SKM-1 (cell line): ENCODE data around the gene KIAA1217.

ENCODE experiments used
- DNase-seq: peaks from one replicate; lab custom pipeline; 2025; ENCODE audit not compliant: unreplicated experiment; lab: John Stamatoyannopoulos, UW

The KIAA1217 gene

DNA sequence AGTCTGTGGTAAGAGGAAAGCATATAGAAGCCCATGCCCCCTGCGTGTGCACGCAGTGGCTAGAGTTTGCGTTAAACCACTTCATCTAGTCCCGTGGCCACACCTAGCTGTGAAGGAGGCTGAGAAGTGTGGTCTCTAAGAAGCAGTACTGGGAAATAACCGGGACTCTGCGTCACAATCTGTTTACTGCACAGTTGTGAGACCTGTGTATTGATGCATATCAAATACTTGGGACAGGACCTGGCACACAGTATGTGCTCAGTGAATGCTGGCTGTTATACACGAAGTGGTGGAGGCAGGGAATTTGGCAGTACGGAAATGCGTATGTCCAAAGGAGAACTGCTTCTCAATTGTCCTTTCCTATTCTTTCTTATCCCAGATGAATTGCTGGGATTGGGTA, 365.2 kb downstream of the KIAA1217 start:
- DNase-seq, result no peak

DNA sequence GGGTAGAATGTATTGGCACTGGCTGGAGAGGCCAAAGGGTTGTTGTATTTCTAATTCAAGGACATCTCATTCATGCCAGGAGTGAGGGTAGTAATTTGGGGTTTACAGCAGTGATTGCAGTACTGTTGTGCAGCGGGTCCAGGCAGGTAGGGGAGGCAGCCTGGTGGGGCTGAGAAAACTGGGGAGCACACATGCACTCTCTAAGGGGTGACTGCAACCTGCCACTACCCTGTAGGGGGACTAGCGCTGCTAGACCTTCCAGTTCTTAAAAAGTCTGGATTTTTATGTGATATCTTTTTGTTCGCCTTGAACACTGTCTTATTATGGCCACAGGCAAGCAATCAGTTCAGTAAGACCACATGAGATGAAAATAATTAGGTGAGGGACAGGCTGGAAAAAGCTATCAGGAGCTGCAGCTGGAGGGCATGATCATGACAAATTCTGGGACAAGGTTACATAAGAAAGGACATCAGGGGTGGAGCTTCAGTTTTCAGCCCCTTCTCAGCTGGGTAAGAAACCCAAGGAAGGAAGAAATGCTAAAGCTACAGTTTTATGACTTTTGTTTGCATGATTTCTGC, 365.7 kb downstream of the KIAA1217 start:
- DNase-seq, result no peak

DNA sequence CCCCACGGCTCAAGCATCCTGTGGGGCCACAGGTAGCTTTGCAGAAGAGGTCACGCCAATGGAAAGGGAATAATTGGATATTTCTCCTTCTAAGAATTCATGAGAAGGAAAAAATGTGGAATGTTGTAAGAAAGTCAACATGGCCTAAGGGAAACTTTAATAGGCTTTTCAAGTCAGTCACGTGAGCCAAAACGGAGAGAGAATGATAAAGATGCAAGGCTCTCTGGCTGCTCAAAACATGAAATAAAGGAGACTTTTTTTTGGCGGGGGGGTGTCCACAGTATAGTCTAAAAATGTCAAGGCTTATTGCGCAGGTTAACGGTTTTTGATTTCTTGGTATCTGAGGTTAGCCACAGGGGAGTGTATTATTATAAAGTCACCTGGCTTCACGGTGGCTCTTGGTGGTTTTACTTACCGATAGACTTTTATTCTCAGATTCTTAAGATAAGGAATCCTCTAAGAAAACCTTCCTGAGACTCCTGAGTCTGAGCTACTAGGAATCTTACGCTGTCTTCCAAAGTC, 366.6 kb downstream of the KIAA1217 start:
- no peak for DNase-seq

DNA sequence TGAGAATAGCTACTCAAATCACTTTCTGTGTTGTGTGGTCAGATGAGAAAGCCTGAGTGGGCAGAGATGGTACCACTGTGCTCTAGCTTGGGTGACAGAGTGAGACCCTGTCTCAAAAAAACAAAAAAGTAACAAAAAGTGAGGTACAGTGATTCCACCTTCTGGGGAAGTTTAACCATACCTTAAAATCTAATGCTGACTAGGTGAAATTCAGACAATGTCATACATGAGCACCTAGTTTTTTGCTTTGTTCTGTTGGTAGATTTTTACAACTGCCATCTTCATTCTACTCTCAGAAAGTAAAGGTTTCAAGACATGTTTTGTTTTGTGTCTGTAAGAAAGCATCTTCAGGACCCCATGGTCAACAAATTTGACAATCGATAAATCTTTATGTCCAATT, 370.5 kb downstream of the KIAA1217 start:
- no peak for DNase-seq

DNA sequence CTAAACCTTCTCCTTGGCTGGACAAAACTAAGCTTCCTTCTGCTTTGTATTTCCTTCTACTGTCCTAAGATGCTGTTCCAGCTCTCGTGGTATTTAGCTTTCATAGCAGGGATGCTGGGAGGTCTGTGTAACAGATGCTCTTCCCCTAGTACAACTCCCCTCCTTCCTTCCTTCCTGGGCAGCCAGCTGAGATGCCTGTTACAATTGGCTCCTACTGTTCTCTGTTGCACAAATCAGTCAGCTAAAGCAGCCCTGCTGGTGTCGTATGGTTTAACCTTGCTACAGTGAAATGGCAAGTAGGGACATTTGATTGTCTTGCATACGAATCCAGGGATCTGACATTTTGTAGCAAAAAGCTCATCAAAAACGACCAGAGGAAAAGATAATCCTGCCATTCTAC, 371.0 kb downstream of the KIAA1217 start:
- DNase-seq, result no peak

DNA sequence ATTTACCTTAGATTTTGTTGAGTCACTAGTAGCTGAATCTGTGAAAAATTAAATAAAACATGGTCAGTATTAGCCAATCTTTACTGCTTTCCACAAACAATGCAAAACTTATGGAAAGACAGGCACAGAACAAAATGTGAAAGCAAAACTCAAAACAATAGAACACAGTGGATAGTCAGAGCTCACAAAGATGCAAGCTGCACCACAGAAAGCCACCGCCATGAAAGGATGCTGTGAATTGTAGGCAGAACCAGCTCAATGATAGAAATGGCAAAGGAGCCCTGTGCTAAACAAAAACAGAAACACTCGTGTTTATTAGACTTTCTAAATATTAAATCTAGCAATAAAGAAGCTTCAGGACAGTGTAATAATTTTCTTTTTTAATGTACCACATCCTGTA, 380.3 kb downstream of the KIAA1217 start:
- no peak for DNase-seq

DNA sequence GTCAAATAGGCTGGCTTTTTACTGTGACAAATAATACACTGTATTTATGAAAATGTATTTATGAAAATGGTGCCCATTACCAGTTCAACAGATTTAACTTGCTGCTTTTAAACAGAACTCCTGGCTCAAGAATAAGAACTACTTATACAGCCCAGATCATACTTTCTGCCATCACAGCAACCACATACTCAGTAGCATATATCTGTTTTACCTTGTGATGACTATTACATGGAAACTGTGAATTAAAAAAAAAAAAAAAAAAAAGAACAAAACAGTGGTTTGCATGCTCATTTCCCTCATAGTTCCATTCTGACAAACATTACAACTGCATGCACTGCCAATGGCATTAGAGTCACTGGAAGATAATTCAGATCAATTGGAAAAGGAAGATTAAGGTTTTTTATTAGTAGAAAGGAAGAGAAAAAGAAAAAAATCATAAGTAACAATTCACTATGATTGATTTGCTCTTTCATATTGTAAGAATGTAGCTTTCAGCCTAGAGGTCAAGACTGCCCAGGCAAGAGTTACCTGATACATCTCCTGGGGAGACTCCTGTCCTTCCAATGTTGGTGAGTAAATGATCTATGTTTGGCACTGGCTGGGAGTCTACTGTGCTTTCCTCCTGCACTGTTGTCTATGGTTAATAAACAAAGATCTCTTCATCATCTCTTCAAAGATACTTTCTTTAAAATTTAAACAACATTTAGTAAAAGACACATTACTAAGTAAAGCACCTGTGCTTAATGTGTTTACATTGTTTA, 381.9 kb downstream of the KIAA1217 start:
- DNase-seq, result no peak

DNA sequence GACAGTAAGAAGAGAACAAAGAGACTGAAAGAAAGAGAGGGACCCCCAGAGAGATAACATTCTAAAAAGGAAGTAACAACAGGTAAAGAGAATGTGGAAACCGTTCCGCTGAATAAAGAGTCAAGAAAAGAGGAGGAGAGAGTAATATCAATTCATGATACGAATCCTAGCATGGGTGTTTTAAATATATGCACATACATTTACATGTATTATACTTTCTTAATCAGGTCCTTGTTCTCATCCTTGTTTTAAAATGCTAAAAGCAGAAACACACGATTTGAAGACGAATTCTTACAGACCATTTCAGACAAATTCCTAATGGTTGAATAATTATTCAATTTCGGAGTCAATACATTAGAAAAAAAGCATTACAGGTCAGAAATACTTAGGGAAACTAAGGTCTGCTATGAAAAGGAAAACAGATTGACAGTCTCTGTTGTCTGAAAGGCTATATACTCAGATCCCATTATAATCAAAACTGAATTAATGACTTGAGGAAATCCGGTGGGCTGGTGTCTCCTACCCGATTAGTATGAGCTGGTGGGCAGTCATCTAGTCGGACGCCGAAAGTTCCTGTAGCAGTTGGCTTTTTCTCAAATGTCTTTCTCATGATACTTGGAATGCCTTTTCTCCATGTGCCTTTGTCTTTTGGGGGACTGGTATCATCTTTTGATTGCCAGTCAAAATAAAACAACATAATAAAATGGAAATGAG, 387.4 kb downstream of the KIAA1217 start:
- DNase-seq, result no peak

DNA sequence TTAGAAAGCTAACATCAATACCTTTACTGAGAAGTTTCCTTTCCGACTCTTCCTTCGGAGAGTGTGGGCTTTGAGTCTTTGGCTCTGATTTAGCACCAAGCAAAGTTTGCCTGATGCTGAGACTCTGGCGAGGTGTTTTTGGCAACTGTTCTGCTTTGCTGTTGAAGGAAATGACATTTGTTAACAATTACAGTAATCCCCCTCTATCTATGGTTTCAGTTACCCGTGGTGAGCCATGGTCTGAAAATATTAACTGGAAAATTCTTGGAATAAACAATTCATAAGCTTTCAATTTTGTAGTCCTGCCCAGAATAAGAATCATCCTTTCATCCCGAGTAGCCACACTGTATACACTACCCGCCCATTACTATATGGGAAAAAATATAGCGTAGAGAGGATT, 388.5 kb downstream of the KIAA1217 start:
- DNase-seq, result no peak
